Kidney epithelial cell (primary cell): ENCODE data around the gene EYA4. TPM values are rescaled to one million over a fixed set of nuclear protein-coding genes. Genes with fewer than 3 reads are reported as not detected.

Source experiments
- DNase-seq: peaks from one replicate; pipeline ENCODE4 v3.0.0-alpha.2; 2010; ENCODE audit warnings: low read depth
- H3K27me3 ChIP-seq: 2 replicates; pipeline ENCODE4 v1.6.0; 2011; ENCODE audit warnings: low read length; ENCODE audit not compliant: control insufficient read depth, insufficient read depth
- H3K36me3 ChIP-seq: 2 replicates; pipeline ENCODE4 v1.5.1; 2011; ENCODE audit warnings: low read length; ENCODE audit not compliant: control insufficient read depth, insufficient read depth
- H3K4me3 ChIP-seq: 2 replicates; pipeline ENCODE4 v1.5.1; 2011; ENCODE audit warnings: low read depth, mild to moderate bottlenecking, control low read depth, low read length
- total RNA-seq: library from RNA; depleted of rRNA; stranded (reverse); fragments of >200 nt; gene quantifications from 2 replicates; pipeline ENCODE4 v1.2.3, GENCODE V29; 2015
- TF ChIP-seq, protein P1 (sequence below): IDR thresholded peaks from 2 replicates; pipeline ENCODE4 v1.5.1; 2011; ENCODE audit warnings: mild to moderate bottlenecking, moderate library complexity, low read length, control low read depth, inconsistent platforms; ENCODE audit not compliant: insufficient read depth, poor library complexity, severe bottlenecking

Gene EYA4
- total RNA-seq, 1 donor from 2014 or later = 0.58 TPM

DNA sequence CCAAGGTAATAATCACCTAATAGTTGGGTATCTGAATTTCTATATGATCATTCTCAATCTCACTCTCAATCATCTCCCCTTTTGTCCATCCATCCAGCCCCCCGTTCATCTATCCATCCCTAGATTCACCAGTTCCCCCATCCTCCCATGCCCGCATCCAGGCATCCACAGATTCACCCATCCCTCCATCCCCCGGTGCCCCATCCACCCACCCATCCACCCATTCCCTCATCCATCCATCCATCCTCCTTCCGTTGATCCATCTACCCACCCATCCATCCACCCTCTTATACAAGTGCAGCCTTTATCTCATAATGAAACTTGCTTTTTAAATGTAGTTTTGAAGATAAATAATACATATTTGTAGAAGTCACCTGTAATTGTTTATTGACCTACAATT is 76.5 kb downstream of the EYA4 start:
- TF ChIP-seq, protein P1, sequence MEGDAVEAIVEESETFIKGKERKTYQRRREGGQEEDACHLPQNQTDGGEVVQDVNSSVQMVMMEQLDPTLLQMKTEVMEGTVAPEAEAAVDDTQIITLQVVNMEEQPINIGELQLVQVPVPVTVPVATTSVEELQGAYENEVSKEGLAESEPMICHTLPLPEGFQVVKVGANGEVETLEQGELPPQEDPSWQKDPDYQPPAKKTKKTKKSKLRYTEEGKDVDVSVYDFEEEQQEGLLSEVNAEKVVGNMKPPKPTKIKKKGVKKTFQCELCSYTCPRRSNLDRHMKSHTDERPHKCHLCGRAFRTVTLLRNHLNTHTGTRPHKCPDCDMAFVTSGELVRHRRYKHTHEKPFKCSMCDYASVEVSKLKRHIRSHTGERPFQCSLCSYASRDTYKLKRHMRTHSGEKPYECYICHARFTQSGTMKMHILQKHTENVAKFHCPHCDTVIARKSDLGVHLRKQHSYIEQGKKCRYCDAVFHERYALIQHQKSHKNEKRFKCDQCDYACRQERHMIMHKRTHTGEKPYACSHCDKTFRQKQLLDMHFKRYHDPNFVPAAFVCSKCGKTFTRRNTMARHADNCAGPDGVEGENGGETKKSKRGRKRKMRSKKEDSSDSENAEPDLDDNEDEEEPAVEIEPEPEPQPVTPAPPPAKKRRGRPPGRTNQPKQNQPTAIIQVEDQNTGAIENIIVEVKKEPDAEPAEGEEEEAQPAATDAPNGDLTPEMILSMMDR = no peak
- DNase-seq = no peak
- Histone ChIP-seq H3K36me3 (no peaks in the 10 kb centered on the region), H3K4me3 (no peak overlapping the region), H3K27me3 (no peaks in the 10 kb centered on the region)

DNA sequence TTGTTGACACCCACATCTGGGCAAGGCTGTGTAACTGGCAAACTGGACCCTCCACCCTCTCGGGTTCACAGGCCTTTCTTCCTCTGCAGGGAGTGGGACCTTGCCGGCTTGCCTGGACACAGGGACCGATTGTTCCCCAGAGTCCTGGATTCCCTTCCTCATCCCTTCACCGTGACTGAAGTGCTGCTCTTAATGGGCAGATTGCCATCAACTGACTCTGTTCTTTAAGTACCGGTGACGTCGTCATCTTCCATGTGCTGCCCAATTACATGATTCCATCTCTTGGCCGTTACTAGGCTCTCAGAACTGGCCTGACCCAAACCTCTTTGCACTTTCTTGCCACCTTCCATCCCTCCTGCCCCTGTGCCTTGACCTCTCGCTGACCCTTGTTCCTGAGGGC is 85.4 kb downstream of the EYA4 start:
- H3K27me3 ChIP-seq = no peaks in the 10 kb centered on the region
- no peak overlapping the region for H3K4me3 ChIP-seq
- DNase-seq = no peak
- TF ChIP-seq, protein P1 = no peak
- no peaks in the 10 kb centered on the region for H3K36me3 ChIP-seq

DNA sequence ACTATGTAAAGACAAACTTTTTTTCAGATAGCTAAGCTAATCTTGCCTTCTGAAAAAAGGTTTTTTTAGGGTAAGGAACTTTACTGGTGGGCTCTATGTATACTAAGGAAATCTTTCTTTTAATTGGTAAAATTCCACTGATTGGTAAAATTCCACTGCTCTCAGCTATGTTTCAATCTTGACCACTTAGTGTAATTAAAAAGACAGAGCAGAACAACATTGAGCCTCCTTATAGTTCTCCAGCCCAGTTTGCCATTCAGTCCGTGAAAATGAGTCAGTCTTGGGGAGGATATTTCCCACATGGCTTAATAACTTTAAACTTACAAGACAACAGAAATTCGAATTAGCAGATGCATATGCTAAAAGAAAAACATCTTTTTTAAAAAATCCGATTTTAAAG is 92.7 kb downstream of the EYA4 start:
- TF ChIP-seq, protein P1 = no peak
- DNase-seq = no peak
- H3K4me3 ChIP-seq = no peak overlapping the region
- H3K27me3 ChIP-seq = no peaks in the 10 kb centered on the region
- no peaks in the 10 kb centered on the region for H3K36me3 ChIP-seq

DNA sequence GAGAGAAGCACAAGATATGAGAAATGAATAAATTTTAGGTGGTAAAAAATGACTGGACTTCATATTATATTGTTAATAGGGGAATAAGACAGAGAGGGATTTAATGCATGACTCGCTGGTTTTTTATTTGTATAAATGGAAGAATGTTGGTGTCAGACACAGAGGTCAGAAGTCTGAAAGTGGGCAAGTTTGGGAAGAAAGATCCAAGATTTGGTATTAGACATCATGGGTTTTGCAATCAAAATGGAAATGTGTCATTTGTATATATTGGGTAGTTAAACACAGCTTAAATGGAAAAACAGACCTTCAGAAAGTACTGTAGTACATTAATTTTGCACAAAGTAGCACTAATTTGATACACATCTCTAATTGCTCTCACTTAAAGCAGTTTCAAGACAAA is 96.2 kb downstream of the EYA4 start:
- Histone ChIP-seq H3K27me3 (no peaks in the 10 kb centered on the region), H3K4me3 (no peak overlapping the region), H3K36me3 (no peaks in the 10 kb centered on the region)
- TF ChIP-seq, protein P1 = no peak
- DNase-seq = no peak

DNA sequence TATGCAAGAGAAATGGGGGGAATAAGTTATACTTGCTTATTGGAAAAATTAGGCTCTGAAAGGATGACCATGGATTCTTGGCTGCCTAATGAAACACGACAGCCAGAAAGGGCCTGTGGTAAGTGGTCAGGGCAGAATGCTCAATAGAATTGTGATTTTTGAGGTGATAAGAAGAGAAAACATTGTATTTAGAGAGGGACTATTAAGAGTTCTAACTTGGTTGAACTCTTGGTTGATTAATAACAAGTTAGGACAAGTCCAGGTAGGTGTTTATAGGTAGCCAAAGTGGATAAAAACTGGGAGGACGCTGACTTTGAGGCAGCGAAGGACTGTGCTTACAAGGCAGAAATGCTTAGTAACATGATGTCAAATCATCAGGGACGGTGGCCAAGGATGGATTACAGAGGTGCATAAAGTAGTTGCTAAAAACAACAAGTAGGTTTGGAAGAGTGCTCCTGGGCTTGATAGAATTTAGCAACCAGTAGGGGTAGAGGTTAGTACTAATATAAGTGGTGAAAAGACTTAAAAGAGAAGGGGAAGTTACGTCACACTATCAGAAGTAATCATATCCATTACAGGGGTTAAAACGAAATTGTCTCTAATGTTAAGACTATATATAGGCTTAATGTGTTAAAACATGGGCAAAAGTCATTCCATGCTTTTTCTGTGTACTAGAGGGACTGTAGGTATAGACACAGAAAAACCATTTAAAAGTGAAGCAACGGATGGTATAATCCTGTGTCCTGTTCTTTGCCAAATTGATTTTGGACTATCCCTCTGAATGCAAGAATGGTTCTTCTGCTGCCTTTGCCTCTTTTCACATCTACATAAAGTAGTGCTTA is 98.6 kb downstream of the EYA4 start:
- DNase-seq = no peak
- Histone ChIP-seq H3K36me3 (no peaks in the 10 kb centered on the region), H3K27me3 (no peaks in the 10 kb centered on the region), H3K4me3 (no peak overlapping the region)
- TF ChIP-seq, protein P1 = no peak

DNA sequence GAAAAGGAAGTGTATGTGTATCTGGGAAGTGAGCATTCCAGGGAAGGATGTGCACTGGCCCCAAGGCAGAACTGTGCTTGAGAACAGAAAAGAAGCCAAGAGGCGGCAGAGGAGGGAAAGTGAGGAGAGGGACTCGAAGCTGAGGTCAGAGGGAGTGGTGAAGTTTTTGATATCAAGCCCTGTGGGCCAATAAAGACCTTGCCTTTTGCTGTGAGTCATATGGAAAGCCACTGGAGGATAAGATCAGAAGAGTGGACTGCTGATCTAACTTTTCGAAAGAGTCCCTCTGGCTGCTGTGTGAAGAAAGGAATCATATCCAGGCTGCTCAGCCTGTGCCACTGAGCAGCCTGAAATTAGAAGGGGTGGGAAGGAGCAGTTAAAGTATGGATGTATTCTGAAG is 99.4 kb downstream of the EYA4 start:
- H3K4me3 ChIP-seq = no peak overlapping the region
- DNase-seq = no peak
- TF ChIP-seq, protein P1 = no peak

More for the DNA sequence above, 99.4 kb downstream of the EYA4 start:
- no peaks in the 10 kb centered on the region for H3K27me3 ChIP-seq
- H3K36me3 ChIP-seq = no peaks in the 10 kb centered on the region
